PC-9 (cell line): ENCODE measurements around the gene GNAQ.

Experiments
- EZH2 ChIP-seq: fragments of 200-600 bp; sonication (generic); IDR thresholded peaks from 2 replicates; pipeline ENCODE4 v1.8.0; 2017; ENCODE audit warnings: antibody characterized with exemption, low read depth
- TF ChIP-seq, protein P1 (sequence below): fragments of 200-600 bp; sonication (generic); conservative IDR thresholded peaks from 2 replicates; pipeline ENCODE4 v1.6.1; 2017; ENCODE audit warnings: mixed run types, antibody characterized with exemption, mild to moderate bottlenecking, moderate library complexity

DNA sequence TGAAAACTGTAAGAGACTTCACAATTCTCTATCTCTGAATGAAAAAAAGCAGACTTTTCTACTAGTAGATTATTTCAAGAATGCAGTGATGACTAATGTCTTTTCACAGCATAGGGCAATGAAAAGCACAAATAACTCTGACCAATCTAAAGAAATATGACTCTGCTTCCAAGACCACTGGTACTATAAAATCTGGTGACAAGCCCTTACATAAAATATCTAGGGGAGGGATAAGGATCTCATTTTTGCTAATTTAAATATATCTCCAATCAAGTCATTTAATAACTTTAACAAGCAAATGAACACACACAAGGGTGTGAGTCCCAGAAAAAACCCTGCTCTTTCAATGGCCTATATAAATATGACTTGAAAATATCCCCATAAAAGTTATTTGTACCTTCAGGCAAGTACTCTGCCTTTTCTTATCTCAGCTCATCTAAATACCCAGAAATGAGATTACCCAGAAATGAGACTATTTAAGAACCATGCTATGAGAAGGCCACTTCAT, 105.2 kb downstream of the GNAQ start:
- TF ChIP-seq, protein P1, sequence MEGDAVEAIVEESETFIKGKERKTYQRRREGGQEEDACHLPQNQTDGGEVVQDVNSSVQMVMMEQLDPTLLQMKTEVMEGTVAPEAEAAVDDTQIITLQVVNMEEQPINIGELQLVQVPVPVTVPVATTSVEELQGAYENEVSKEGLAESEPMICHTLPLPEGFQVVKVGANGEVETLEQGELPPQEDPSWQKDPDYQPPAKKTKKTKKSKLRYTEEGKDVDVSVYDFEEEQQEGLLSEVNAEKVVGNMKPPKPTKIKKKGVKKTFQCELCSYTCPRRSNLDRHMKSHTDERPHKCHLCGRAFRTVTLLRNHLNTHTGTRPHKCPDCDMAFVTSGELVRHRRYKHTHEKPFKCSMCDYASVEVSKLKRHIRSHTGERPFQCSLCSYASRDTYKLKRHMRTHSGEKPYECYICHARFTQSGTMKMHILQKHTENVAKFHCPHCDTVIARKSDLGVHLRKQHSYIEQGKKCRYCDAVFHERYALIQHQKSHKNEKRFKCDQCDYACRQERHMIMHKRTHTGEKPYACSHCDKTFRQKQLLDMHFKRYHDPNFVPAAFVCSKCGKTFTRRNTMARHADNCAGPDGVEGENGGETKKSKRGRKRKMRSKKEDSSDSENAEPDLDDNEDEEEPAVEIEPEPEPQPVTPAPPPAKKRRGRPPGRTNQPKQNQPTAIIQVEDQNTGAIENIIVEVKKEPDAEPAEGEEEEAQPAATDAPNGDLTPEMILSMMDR, result no peak
- no peak for TF ChIP-seq EZH2
